SK-N-SH treated with all-trans-retinoic acid at 6 μM for 48 hours (cell line): ENCODE measurements around the gene SYTL2.
A peak's percentile ranks its signal among the peaks of the same experiment; 100 is the strongest.

ENCODE experiments used
- ATAC-seq: fragments of 200-7000 bp; cut with Tn5 transposase; 3 replicates; pipeline ENCODE4 v1.9.1; 2020; ENCODE audit warnings: mild to moderate bottlenecking, moderate library complexity
- BACH2 ChIP-seq: fragments of 250-450 bp; sonication (Bioruptor Pico); IDR thresholded peaks from 2 replicates; pipeline ENCODE4 v1.9.0; 2021; ENCODE audit warnings: mild to moderate bottlenecking, borderline replicate concordance
- CSDC2 ChIP-seq: fragments of 250-450 bp; sonication (Bioruptor Pico); IDR thresholded peaks from 2 replicates; pipeline ENCODE4 v1.5.0; 2020; ENCODE audit warnings: mild to moderate bottlenecking, moderate library complexity
- ESRRG ChIP-seq: fragments of 250-450 bp; sonication (Bioruptor Pico); IDR thresholded peaks from 2 replicates; pipeline ENCODE4 v1.6.1; 2021; ENCODE audit warnings: mild to moderate bottlenecking
- GLIS3 ChIP-seq: fragments of 250-450 bp; sonication (Bioruptor Pico); IDR thresholded peaks from 2 replicates; pipeline ENCODE4 v1.5.0; 2020; ENCODE audit warnings: mild to moderate bottlenecking, moderate library complexity
- ISL1 ChIP-seq: fragments of 250-450 bp; sonication (Bioruptor Pico); IDR thresholded peaks from 2 replicates; pipeline ENCODE4 v2.1.2; 2022; ENCODE audit warnings: mild to moderate bottlenecking, moderate library complexity
- OSR1 ChIP-seq: fragments of 250-450 bp; sonication (Bioruptor Pico); IDR thresholded peaks from 2 replicates; pipeline ENCODE4 v1.8.0; 2022; ENCODE audit warnings: moderate library complexity, mild to moderate bottlenecking, inconsistent platforms
- RARB ChIP-seq: fragments of 250-450 bp; sonication (Bioruptor Pico); IDR thresholded peaks from 2 replicates; pipeline ENCODE4 v1.8.0; 2021; ENCODE audit warnings: mild to moderate bottlenecking, moderate library complexity
- SNAI2 ChIP-seq: fragments of 250-450 bp; sonication (Bioruptor Pico); IDR thresholded peaks from 2 replicates; pipeline ENCODE4 v1.5.0; 2020; ENCODE audit warnings: mild to moderate bottlenecking, moderate library complexity
- TCF4 ChIP-seq: fragments of 250-450 bp; sonication (Bioruptor Pico); IDR thresholded peaks from 2 replicates; pipeline ENCODE4 v1.8.0; 2021; ENCODE audit warnings: mild to moderate bottlenecking, moderate library complexity, borderline replicate concordance
- TOX ChIP-seq: fragments of 250-450 bp; sonication (Bioruptor Pico); IDR thresholded peaks from 2 replicates; pipeline ENCODE4 v1.8.0; 2021; ENCODE audit warnings: mild to moderate bottlenecking, moderate library complexity, borderline replicate concordance
- ZC3H10 ChIP-seq: fragments of 250-450 bp; sonication (Bioruptor Pico); IDR thresholded peaks from 2 replicates; pipeline ENCODE4 v1.5.1; 2021; ENCODE audit warnings: mild to moderate bottlenecking, moderate library complexity
- ZFP3 ChIP-seq: fragments of 250-450 bp; sonication (Bioruptor Pico); IDR thresholded peaks from 2 replicates; pipeline ENCODE4 v1.5.0; 2020; ENCODE audit warnings: mild to moderate bottlenecking, moderate library complexity
- ZFP30 ChIP-seq: fragments of 450-650 bp; formaldehyde crosslinking; IDR thresholded peaks from 2 replicates; pipeline ENCODE4 v1.5.0; 2022; ENCODE audit warnings: mild to moderate bottlenecking, moderate library complexity
- ZNF565 ChIP-seq: fragments of 450-650 bp; formaldehyde crosslinking; conservative IDR thresholded peaks from 2 replicates; pipeline ENCODE4 v1.5.0; 2020; ENCODE audit warnings: low read depth, mild to moderate bottlenecking, moderate library complexity
- ZNF70 ChIP-seq: fragments of 450-650 bp; formaldehyde crosslinking; IDR thresholded peaks from 2 replicates; pipeline ENCODE4 v1.5.0; 2020; ENCODE audit warnings: mild to moderate bottlenecking, moderate library complexity
- ZNF8 ChIP-seq: fragments of 450-650 bp; formaldehyde crosslinking; IDR thresholded peaks from 2 replicates; pipeline ENCODE4 v1.5.0; 2020; ENCODE audit warnings: mild to moderate bottlenecking, moderate library complexity
- TF ChIP-seq, protein P1 (sequence below): fragments of 250-450 bp; sonication (Bioruptor Pico); IDR thresholded peaks from 2 replicates; pipeline ENCODE4 v1.8.0; 2021; ENCODE audit warnings: low read depth, mild to moderate bottlenecking, moderate library complexity, borderline replicate concordance
- TF ChIP-seq, protein P2 (sequence below): fragments of 250-450 bp; sonication (Bioruptor Pico); IDR thresholded peaks from 2 replicates; pipeline ENCODE4 v1.5.0; 2020; ENCODE audit warnings: mild to moderate bottlenecking, moderate library complexity
- TF ChIP-seq, protein P3 (sequence below): fragments of 250-450 bp; sonication (Bioruptor Pico); IDR thresholded peaks from 2 replicates; pipeline ENCODE4 v1.5.1; 2021; ENCODE audit warnings: mild to moderate bottlenecking, moderate library complexity
- TF ChIP-seq, protein P4 (sequence below): fragments of 250-450 bp; sonication (Bioruptor Pico); IDR thresholded peaks from 2 replicates; pipeline ENCODE4 v1.8.0; 2020; ENCODE audit warnings: mild to moderate bottlenecking, moderate library complexity, borderline replicate concordance
- TF ChIP-seq, protein P5 (sequence below): fragments of 250-450 bp; sonication (Bioruptor Pico); IDR thresholded peaks from 2 replicates; pipeline ENCODE4 v1.5.1; 2020; ENCODE audit warnings: low read depth, mild to moderate bottlenecking, moderate library complexity

The SYTL2 gene

DNA sequence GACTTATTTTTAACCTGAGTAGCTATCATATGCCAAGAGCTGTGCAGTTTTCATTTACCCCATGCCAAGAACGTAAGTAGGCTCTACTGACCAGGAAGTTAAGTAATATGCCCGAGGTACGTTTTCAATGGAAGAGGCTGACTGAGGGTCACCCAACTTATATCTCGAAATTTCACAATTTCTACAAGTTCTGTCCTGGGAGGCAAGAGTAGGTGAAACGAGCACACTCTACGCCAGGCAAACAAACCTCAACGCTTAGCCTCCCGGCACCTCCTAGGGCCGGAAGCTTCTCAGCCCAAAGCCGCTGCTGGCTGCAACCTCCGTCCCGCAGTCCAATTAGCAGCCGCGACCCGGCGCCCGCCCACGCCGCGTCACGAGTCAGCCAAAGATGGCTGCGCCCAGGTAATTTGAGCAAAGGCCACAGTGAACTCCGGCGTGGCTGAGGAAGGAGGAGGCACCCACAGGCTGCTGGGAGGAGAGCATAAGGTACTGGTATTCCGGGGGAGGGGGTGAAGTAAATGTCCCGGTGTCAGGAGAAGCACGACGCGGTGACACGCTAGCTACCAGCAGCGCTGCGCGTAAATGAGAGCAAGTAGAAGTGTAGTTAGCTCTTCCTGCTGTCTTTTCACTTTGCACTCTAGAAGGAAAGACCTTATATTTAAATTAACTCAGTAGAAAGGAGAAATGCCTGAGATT is 163.2 kb downstream of the SYTL2 start, which contains the start of gene TMEM126A:
TSS of gene TMEM126A (plus strand) at position 364 of the 696 bp plus-strand sequence. CDS start 2,289 bp downstream, outside the sequence.
- ATAC-seq = peak; percentile 98
- TF ChIP-seq ZNF565 = no peak
- TF ChIP-seq TCF4 (CRISPR knock-in tag) = no peak
- TF ChIP-seq OSR1 (CRISPR knock-in tag) = no peak
- TF ChIP-seq, protein P1, sequence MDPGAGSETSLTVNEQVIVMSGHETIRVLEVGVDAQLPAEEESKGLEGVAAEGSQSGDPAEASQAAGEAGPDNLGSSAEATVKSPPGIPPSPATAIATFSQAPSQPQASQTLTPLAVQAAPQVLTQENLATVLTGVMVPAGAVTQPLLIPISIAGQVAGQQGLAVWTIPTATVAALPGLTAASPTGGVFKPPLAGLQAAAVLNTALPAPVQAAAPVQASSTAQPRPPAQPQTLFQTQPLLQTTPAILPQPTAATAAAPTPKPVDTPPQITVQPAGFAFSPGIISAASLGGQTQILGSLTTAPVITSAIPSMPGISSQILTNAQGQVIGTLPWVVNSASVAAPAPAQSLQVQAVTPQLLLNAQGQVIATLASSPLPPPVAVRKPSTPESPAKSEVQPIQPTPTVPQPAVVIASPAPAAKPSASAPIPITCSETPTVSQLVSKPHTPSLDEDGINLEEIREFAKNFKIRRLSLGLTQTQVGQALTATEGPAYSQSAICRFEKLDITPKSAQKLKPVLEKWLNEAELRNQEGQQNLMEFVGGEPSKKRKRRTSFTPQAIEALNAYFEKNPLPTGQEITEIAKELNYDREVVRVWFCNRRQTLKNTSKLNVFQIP (CRISPR knock-in tag) = no peak
- no peak for TF ChIP-seq ZC3H10 (CRISPR knock-in tag)
- TF ChIP-seq ZFP3 (CRISPR knock-in tag) = no peak
- TF ChIP-seq, protein P2, sequence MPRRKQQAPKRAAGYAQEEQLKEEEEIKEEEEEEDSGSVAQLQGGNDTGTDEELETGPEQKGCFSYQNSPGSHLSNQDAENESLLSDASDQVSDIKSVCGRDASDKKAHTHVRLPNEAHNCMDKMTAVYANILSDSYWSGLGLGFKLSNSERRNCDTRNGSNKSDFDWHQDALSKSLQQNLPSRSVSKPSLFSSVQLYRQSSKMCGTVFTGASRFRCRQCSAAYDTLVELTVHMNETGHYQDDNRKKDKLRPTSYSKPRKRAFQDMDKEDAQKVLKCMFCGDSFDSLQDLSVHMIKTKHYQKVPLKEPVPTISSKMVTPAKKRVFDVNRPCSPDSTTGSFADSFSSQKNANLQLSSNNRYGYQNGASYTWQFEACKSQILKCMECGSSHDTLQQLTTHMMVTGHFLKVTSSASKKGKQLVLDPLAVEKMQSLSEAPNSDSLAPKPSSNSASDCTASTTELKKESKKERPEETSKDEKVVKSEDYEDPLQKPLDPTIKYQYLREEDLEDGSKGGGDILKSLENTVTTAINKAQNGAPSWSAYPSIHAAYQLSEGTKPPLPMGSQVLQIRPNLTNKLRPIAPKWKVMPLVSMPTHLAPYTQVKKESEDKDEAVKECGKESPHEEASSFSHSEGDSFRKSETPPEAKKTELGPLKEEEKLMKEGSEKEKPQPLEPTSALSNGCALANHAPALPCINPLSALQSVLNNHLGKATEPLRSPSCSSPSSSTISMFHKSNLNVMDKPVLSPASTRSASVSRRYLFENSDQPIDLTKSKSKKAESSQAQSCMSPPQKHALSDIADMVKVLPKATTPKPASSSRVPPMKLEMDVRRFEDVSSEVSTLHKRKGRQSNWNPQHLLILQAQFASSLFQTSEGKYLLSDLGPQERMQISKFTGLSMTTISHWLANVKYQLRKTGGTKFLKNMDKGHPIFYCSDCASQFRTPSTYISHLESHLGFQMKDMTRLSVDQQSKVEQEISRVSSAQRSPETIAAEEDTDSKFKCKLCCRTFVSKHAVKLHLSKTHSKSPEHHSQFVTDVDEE (CRISPR knock-in tag) = no peak
- TF ChIP-seq TOX (CRISPR knock-in tag) = no peak
- no peak for TF ChIP-seq CSDC2 (CRISPR knock-in tag)

DNA sequence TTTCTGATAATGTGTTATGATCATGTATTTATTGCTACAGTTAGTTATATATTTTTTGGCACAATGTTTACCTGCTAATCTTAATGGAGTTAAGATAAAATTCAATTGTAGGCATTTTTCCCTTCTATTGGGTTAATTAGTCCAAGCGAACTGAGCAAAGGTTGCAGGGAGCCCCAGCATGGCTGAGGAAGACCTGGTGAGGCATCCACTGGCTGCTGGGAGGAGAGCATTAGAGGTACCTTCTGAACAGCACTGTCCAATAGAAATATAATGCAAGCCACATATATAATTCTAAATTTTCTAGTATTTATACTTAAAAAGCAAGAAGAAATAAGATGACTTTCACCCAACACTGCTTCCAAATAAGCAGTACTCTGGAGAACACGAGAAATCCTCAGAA is 163.9 kb downstream of the SYTL2 start:
- ATAC-seq = peak; percentile 25
- TF ChIP-seq, protein P3, sequence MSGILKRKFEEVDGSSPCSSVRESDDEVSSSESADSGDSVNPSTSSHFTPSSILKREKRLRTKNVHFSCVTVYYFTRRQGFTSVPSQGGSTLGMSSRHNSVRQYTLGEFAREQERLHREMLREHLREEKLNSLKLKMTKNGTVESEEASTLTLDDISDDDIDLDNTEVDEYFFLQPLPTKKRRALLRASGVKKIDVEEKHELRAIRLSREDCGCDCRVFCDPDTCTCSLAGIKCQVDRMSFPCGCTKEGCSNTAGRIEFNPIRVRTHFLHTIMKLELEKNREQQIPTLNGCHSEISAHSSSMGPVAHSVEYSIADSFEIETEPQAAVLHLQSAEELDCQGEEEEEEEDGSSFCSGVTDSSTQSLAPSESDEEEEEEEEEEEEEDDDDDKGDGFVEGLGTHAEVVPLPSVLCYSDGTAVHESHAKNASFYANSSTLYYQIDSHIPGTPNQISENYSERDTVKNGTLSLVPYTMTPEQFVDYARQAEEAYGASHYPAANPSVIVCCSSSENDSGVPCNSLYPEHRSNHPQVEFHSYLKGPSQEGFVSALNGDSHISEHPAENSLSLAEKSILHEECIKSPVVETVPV (CRISPR knock-in tag) = no peak
- TF ChIP-seq GLIS3 (no peak), SNAI2 (no peak), ISL1 (CRISPR knock-in tag) (no peak), ZNF70 (CRISPR knock-in tag) (no peak), ZFP30 (CRISPR knock-in tag) (no peak), ZC3H10 (CRISPR knock-in tag) (no peak), ZNF8 (CRISPR knock-in tag) (no peak), BACH2 (CRISPR knock-in tag) (no peak), CSDC2 (CRISPR knock-in tag) (no peak), ESRRG (CRISPR knock-in tag) (no peak), RARB (CRISPR knock-in tag) (no peak)
- TF ChIP-seq, protein P1 (CRISPR knock-in tag) = no peak
- TF ChIP-seq, protein P4, sequence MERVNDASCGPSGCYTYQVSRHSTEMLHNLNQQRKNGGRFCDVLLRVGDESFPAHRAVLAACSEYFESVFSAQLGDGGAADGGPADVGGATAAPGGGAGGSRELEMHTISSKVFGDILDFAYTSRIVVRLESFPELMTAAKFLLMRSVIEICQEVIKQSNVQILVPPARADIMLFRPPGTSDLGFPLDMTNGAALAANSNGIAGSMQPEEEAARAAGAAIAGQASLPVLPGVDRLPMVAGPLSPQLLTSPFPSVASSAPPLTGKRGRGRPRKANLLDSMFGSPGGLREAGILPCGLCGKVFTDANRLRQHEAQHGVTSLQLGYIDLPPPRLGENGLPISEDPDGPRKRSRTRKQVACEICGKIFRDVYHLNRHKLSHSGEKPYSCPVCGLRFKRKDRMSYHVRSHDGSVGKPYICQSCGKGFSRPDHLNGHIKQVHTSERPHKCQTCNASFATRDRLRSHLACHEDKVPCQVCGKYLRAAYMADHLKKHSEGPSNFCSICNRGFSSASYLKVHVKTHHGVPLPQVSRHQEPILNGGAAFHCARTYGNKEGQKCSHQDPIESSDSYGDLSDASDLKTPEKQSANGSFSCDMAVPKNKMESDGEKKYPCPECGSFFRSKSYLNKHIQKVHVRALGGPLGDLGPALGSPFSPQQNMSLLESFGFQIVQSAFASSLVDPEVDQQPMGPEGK = no peak
- TF ChIP-seq, protein P2 (CRISPR knock-in tag) = no peak
- TF ChIP-seq, protein P5, sequence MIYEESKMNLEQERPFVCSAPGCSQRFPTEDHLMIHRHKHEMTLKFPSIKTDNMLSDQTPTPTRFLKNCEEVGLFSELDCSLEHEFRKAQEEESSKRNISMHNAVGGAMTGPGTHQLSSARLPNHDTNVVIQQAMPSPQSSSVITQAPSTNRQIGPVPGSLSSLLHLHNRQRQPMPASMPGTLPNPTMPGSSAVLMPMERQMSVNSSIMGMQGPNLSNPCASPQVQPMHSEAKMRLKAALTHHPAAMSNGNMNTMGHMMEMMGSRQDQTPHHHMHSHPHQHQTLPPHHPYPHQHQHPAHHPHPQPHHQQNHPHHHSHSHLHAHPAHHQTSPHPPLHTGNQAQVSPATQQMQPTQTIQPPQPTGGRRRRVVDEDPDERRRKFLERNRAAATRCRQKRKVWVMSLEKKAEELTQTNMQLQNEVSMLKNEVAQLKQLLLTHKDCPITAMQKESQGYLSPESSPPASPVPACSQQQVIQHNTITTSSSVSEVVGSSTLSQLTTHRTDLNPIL (CRISPR knock-in tag) = no peak
